HG03045 (cell line): ENCODE results near the gene KCNAB1.
"Not testable (repeated sequence)": the region's sequence is repeated elsewhere in the genome, so short reads cannot be mapped to it uniquely, and the experiment has no call there.

Experiments used
- ATAC-seq: cut with Tn5 transposase; IDR thresholded peaks from one replicate; pipeline ENCODE4 v1.9.1; 2021; ENCODE audit warnings: mild to moderate bottlenecking, moderate library complexity; ENCODE audit not compliant: unreplicated experiment

The KCNAB1 gene

GRCh38 chr3:156216852-156217251 is 96.5 kb downstream of the KCNAB1 start:
- ATAC-seq, result no peak

- ATAC-seq, result no peak
Observed at GRCh38 chr3:156217674-156218352, 97.4 kb downstream of the KCNAB1 start.

GRCh38 chr3:156218353-156218744 is 98.0 kb downstream of the KCNAB1 start:
- no peak for ATAC-seq

- ATAC-seq, result not testable (repeated sequence)
Observed at GRCh38 chr3:156222381-156222780, 102.0 kb downstream of the KCNAB1 start.

- ATAC-seq, result not testable (repeated sequence)
Observed at GRCh38 chr3:156224046-156224445, 103.7 kb downstream of the KCNAB1 start.

GRCh38 chr3:156226676-156227420 is 106.5 kb downstream of the KCNAB1 start:
- ATAC-seq, result no peak

- no peak for ATAC-seq
Observed at GRCh38 chr3:156227704-156228103, 107.3 kb downstream of the KCNAB1 start.

- no peak for ATAC-seq
Observed at GRCh38 chr3:156230278-156230900, 110.0 kb downstream of the KCNAB1 start.

GRCh38 chr3:156231221-156231620 is 110.8 kb downstream of the KCNAB1 start:
- not testable (repeated sequence) for ATAC-seq

GRCh38 chr3:156233876-156234275 is 113.5 kb downstream of the KCNAB1 start:
- no peak for ATAC-seq

- ATAC-seq, result no peak
Observed at GRCh38 chr3:156236556-156237260, 116.3 kb downstream of the KCNAB1 start.

GRCh38 chr3:156240642-156241041 is 120.3 kb downstream of the KCNAB1 start:
- no peak for ATAC-seq

GRCh38 chr3:156246961-156247725 is 126.8 kb downstream of the KCNAB1 start:
- ATAC-seq, result no peak

GRCh38 chr3:156250550-156250949 is 130.2 kb downstream of the KCNAB1 start:
- no peak for ATAC-seq

- ATAC-seq, result no peak
Observed at GRCh38 chr3:156251424-156251823, 131.0 kb downstream of the KCNAB1 start.

GRCh38 chr3:156252656-156253055 is 132.3 kb downstream of the KCNAB1 start:
- ATAC-seq, result no peak

- ATAC-seq, result peak; percentile 54
Observed at GRCh38 chr3:156253150-156253549, 132.8 kb downstream of the KCNAB1 start.

- ATAC-seq, result no peak
Observed at GRCh38 chr3:156256256-156256655, 135.9 kb downstream of the KCNAB1 start.

GRCh38 chr3:156256945-156257344 is 136.6 kb downstream of the KCNAB1 start:
- no peak for ATAC-seq

- no peak for ATAC-seq
Observed at GRCh38 chr3:156258301-156258700, 137.9 kb downstream of the KCNAB1 start.

GRCh38 chr3:156259896-156260295 is 139.5 kb downstream of the KCNAB1 start:
- ATAC-seq, result no peak
